HPDE6-E6E7 (cell line): ENCODE data around the gene LYL1.
"Not testable (repeated sequence)": the region's sequence is repeated elsewhere in the genome, so short reads cannot be mapped to it uniquely, and the experiment has no call there.

ENCODE experiments used
- DNase-seq: peaks from one replicate; pipeline ENCODE4 v3.0.0; 2011; ENCODE audit warnings: missing footprints; ENCODE audit errors: extremely low spot score

The LYL1 gene

GRCh38 chr19:13102666-13103580, at the start of gene LYL1:
LYL1 (minus strand) TSS chr19:13102858; CDS start chr19:13101171, 1,687 bp downstream.
- no peak for DNase-seq

GRCh38 chr19:13151605-13152355, 49.1 kb upstream of the LYL1 start:
- DNase-seq = peak; percentile 97

- DNase-seq = no peak
Observed at GRCh38 chr19:13150931-13151604, 48.4 kb upstream of the LYL1 start.

- DNase-seq = peak; percentile 84
Observed at GRCh38 chr19:13150187-13150930, 47.7 kb upstream of the LYL1 start, which contains the start of the genes IER2 and STX10. IER2 (plus strand) TSS chr19:13150411; CDS start chr19:13153187, 2,776 bp downstream. STX10 (minus strand) TSS chr19:13150375; CDS start chr19:13150173, 202 bp downstream.

- DNase-seq = no peak
Observed at GRCh38 chr19:13149628-13150186, 47.0 kb upstream of the LYL1 start.

GRCh38 chr19:13149173-13149627, 46.5 kb upstream of the LYL1 start:
- not testable (repeated sequence) for DNase-seq

- DNase-seq = no peak
Observed at GRCh38 chr19:13146763-13147563, 44.3 kb upstream of the LYL1 start.

- no peak for DNase-seq
Observed at GRCh38 chr19:13139633-13140311, 37.1 kb upstream of the LYL1 start.

- DNase-seq = no peak
Observed at GRCh38 chr19:13138916-13139198, 36.2 kb upstream of the LYL1 start.

GRCh38 chr19:13138171-13138915, 35.7 kb upstream of the LYL1 start:
- no peak for DNase-seq

GRCh38 chr19:13137290-13137794, 34.7 kb upstream of the LYL1 start:
- DNase-seq = no peak

- no peak for DNase-seq
Observed at GRCh38 chr19:13135068-13136062, 32.7 kb upstream of the LYL1 start.

GRCh38 chr19:13134626-13135025, 32.0 kb upstream of the LYL1 start:
- no peak for DNase-seq

- no peak for DNase-seq
Observed at GRCh38 chr19:13133241-13133870, 30.7 kb upstream of the LYL1 start.

GRCh38 chr19:13132471-13133180, 30.0 kb upstream of the LYL1 start:
- no peak for DNase-seq

GRCh38 chr19:13130886-13131490, 28.3 kb upstream of the LYL1 start:
- DNase-seq = no peak
